Stimulated activated naive B cell treated with anti-CD40 and anti-IgM and Interleukin-4, amounts not matched to agents 10 μg/mL and 1 μg/mL and 100 μg/mL, for 72 hours (primary cell): ENCODE data around the gene TOX2.

Source experiments
- ATAC-seq, 2 donors: fragments of 150-1000 bp; cut with Tn5 transposase; replicated peaks; 2 replicates each; pipeline ENCODE4 v1.10.0; 2021; ENCODE audit warnings: moderate library complexity in 1 of 2
- DNase-seq: peaks from one replicate; pipeline ENCODE4 v3.0.0; 2021
- H3K27ac Mint-ChIP-seq: one replicate; pipeline ENCODE4 v1.8.0; 2022; ENCODE audit warnings: mild to moderate bottlenecking, mixed read lengths
- H3K27me3 Mint-ChIP-seq, 2 donors: one replicate each; pipeline ENCODE4 v1.8.0; 2022; ENCODE audit warnings: mixed read lengths in 2 of 2
- H3K36me3 Mint-ChIP-seq, 2 donors: one replicate each; pipeline ENCODE4 v1.8.0; 2022; ENCODE audit warnings: mixed read lengths in 2 of 2, mild to moderate bottlenecking in 1 of 2
- H3K4me1 Mint-ChIP-seq, 2 donors: one replicate each; pipeline ENCODE4 v1.8.0; 2022; ENCODE audit warnings: mixed read lengths in 2 of 2, mild to moderate bottlenecking in 1 of 2
- H3K4me3 Mint-ChIP-seq, 2 donors: one replicate each; pipeline ENCODE4 v1.8.0; 2022; ENCODE audit warnings: mild to moderate bottlenecking in 2 of 2, mixed read lengths in 2 of 2, moderate library complexity in 1 of 2
- H3K9me3 Mint-ChIP-seq, 2 donors: one replicate each; pipeline ENCODE4 v1.8.0; 2022; ENCODE audit warnings: mixed read lengths in 2 of 2, mild to moderate bottlenecking in 1 of 2

Gene TOX2

GRCh38 chr20:43939762-43940121 is 25.1 kb downstream of the TOX2 start:
- no peak overlapping the region for H3K27ac Mint-ChIP-seq
- DNase-seq: no peak
- H3K4me1 Mint-ChIP-seq: peaks cover 16 to 34% of the 10 kb centered on the region in 2 donors
- no peak overlapping the region for H3K4me3 Mint-ChIP-seq
- peaks cover 9 to 20% of the 10 kb centered on the region in 2 donors for H3K27me3 Mint-ChIP-seq
- no peaks in the 10 kb centered on the region for H3K36me3 Mint-ChIP-seq
- H3K9me3 Mint-ChIP-seq: no peaks in the 10 kb centered on the region
- ATAC-seq: no peak

GRCh38 chr20:43940518-43941225 is 26.0 kb downstream of the TOX2 start:
- Mint-ChIP-seq H3K27me3 (peaks cover 8 to 20% of the 10 kb centered on the region in 2 donors), H3K4me3 (no peak overlapping the region), H3K9me3 (no peaks in the 10 kb centered on the region), H3K4me1 (peaks cover 16 to 34% of the 10 kb centered on the region in 2 donors), H3K36me3 (no peaks in the 10 kb centered on the region), H3K27ac (no peak overlapping the region)
- ATAC-seq (peak; percentile 22 to 28), DNase-seq (no peak)

- DNase-seq (no peak), ATAC-seq (peak; percentile 82 to 86)
- Mint-ChIP-seq H3K27me3 (peaks cover 8 to 19% of the 10 kb centered on the region in 2 donors), H3K4me3 (peak overlapping the region; percentile 29 to 53), H3K4me1 (peaks cover 16 to 34% of the 10 kb centered on the region in 2 donors), H3K9me3 (no peaks in the 10 kb centered on the region), H3K27ac (peak overlapping the region; percentile 44), H3K36me3 (no peaks in the 10 kb centered on the region)
These were observed 27.0 kb downstream of the TOX2 start for GRCh38 chr20:43941476-43942200.

- Mint-ChIP-seq H3K9me3 (no peaks in the 10 kb centered on the region), H3K36me3 (no peaks in the 10 kb centered on the region), H3K27me3 (peaks cover 2 to 13% of the 10 kb centered on the region in 2 donors), H3K4me1 (peaks cover 16 to 34% of the 10 kb centered on the region in 2 donors), H3K4me3 (peak overlapping the region; percentile 29 to 53), H3K27ac (peak overlapping the region; percentile 44)
- ATAC-seq (no peak), DNase-seq (no peak)
These were observed 27.5 kb downstream of the TOX2 start for GRCh38 chr20:43942201-43942590.

- Mint-ChIP-seq H3K9me3 (no peaks in the 10 kb centered on the region), H3K36me3 (no peaks in the 10 kb centered on the region), H3K27ac (peak overlapping the region; percentile 71), H3K4me1 (peaks cover 16 to 34% of the 10 kb centered on the region in 2 donors), H3K4me3 (peak overlapping the region in 1 of 2 donors; percentile 33), H3K27me3 (peaks cover 0 to 8% of the 10 kb centered on the region in 2 donors)
- DNase-seq: no peak
- peak; percentile 61 for ATAC-seq
These were observed 28.1 kb downstream of the TOX2 start for GRCh38 chr20:43942667-43943285.

- Mint-ChIP-seq H3K27me3 (peaks cover 0 to 8% of the 10 kb centered on the region in 2 donors), H3K36me3 (no peaks in the 10 kb centered on the region), H3K4me1 (peaks cover 16 to 34% of the 10 kb centered on the region in 2 donors), H3K27ac (no peak overlapping the region), H3K9me3 (no peaks in the 10 kb centered on the region), H3K4me3 (no peak overlapping the region)
- ATAC-seq (no peak), DNase-seq (no peak)
These were observed 29.1 kb downstream of the TOX2 start for GRCh38 chr20:43943725-43944124.

GRCh38 chr20:43944653-43945235 is 30.1 kb downstream of the TOX2 start:
- no peak for ATAC-seq
- H3K9me3 Mint-ChIP-seq: no peaks in the 10 kb centered on the region
- peaks cover 18 to 42% of the 10 kb centered on the region in 2 donors for H3K4me1 Mint-ChIP-seq
- no peak for DNase-seq
- H3K4me3 Mint-ChIP-seq: no peak overlapping the region
- H3K36me3 Mint-ChIP-seq: no peaks in the 10 kb centered on the region
- peaks cover 5 to 8% of the 10 kb centered on the region in 2 donors for H3K27me3 Mint-ChIP-seq
- no peak overlapping the region for H3K27ac Mint-ChIP-seq

GRCh38 chr20:43945391-43946205 is 30.9 kb downstream of the TOX2 start:
- Mint-ChIP-seq H3K4me1 (peaks cover 25 to 45% of the 10 kb centered on the region in 2 donors), H3K36me3 (no peaks in the 10 kb centered on the region), H3K27me3 (peaks cover 3 to 8% of the 10 kb centered on the region in 2 donors), H3K4me3 (no peak overlapping the region), H3K27ac (no peak overlapping the region), H3K9me3 (no peaks in the 10 kb centered on the region)
- no peak for ATAC-seq
- no peak for DNase-seq

GRCh38 chr20:43946206-43946491 is 31.5 kb downstream of the TOX2 start:
- no peak for ATAC-seq
- H3K27ac Mint-ChIP-seq: no peak overlapping the region
- no peak overlapping the region for H3K4me3 Mint-ChIP-seq
- peaks cover 25 to 42% of the 10 kb centered on the region in 2 donors for H3K4me1 Mint-ChIP-seq
- no peaks in the 10 kb centered on the region for H3K9me3 Mint-ChIP-seq
- H3K27me3 Mint-ChIP-seq: peaks cover 0 to 11% of the 10 kb centered on the region in 2 donors
- DNase-seq: no peak
- H3K36me3 Mint-ChIP-seq: no peaks in the 10 kb centered on the region

- H3K4me3 Mint-ChIP-seq: no peak overlapping the region
- H3K4me1 Mint-ChIP-seq: peaks cover 21 to 36% of the 10 kb centered on the region in 2 donors
- ATAC-seq (no peak), DNase-seq (no peak)
- H3K9me3 Mint-ChIP-seq: no peaks in the 10 kb centered on the region
- no peaks in the 10 kb centered on the region for H3K36me3 Mint-ChIP-seq
- H3K27ac Mint-ChIP-seq: no peak overlapping the region
- H3K27me3 Mint-ChIP-seq: peaks cover 0 to 11% of the 10 kb centered on the region in 2 donors
These were observed 32.1 kb downstream of the TOX2 start for GRCh38 chr20:43946659-43947315.

- no peak for DNase-seq
- no peak overlapping the region for H3K27ac Mint-ChIP-seq
These were observed 32.7 kb downstream of the TOX2 start for GRCh38 chr20:43947316-43947710.

GRCh38 chr20:43948455-43948854 is 33.8 kb downstream of the TOX2 start:
- H3K4me1 Mint-ChIP-seq: peaks cover 10 to 19% of the 10 kb centered on the region in 2 donors
- no peaks in the 10 kb centered on the region for H3K36me3 Mint-ChIP-seq
- ATAC-seq (no peak), DNase-seq (no peak)
- H3K27me3 Mint-ChIP-seq: peaks cover 5 to 11% of the 10 kb centered on the region in 2 donors
- no peaks in the 10 kb centered on the region for H3K9me3 Mint-ChIP-seq
- H3K27ac Mint-ChIP-seq: no peak overlapping the region
- H3K4me3 Mint-ChIP-seq: no peak overlapping the region

More at GRCh38 chr20:43947316-43947710, 32.7 kb downstream of the TOX2 start:
- Mint-ChIP-seq H3K4me3 (no peak overlapping the region), H3K36me3 (no peaks in the 10 kb centered on the region), H3K4me1 (peaks cover 17 to 31% of the 10 kb centered on the region in 2 donors), H3K27me3 (peaks cover 0 to 11% of the 10 kb centered on the region in 2 donors), H3K9me3 (no peaks in the 10 kb centered on the region)
- no peak for ATAC-seq

- no peak for ATAC-seq
- Mint-ChIP-seq H3K27ac (no peak overlapping the region), H3K4me1 (peaks cover 10 to 23% of the 10 kb centered on the region in 2 donors), H3K36me3 (no peaks in the 10 kb centered on the region), H3K9me3 (no peaks in the 10 kb centered on the region), H3K4me3 (no peak overlapping the region), H3K27me3 (peaks cover 5 to 11% of the 10 kb centered on the region in 2 donors)
- no peak for DNase-seq
These were observed 34.6 kb downstream of the TOX2 start for GRCh38 chr20:43949248-43949647.
